Neural progenitor cell (in vitro differentiated cells): ENCODE results near the gene GDF10. TPM values are rescaled to one million over a fixed set of nuclear protein-coding genes. Genes with fewer than 3 reads are reported as not detected.

ENCODE experiments used
- DNase-seq: peaks from one replicate; pipeline ENCODE4 v3.0.0-alpha.2; 2016; ENCODE audit warnings: low spot score
- H2AFZ ChIP-seq: fragments of 200-600 bp; sonication (generic); replicated peaks from 2 replicates; pipeline ENCODE4 v1.6.1; 2016; ENCODE audit warnings: antibody characterized with exemption
- H3F3A ChIP-seq: fragments of 200-600 bp; sonication (generic); 2 replicates; pipeline ENCODE4 v1.6.1; 2016; ENCODE audit warnings: antibody characterized with exemption, low read depth
- H3K27ac ChIP-seq: fragments of 200-600 bp; sonication (generic); 2 replicates; pipeline ENCODE4 v1.5.1; 2016; ENCODE audit warnings: mild to moderate bottlenecking
- H3K27me3 ChIP-seq: fragments of 200-600 bp; sonication (generic); 2 replicates; pipeline ENCODE4 v1.6.1; 2016; ENCODE audit warnings: mild to moderate bottlenecking, moderate library complexity
- H3K36me3 ChIP-seq: fragments of 200-600 bp; sonication (generic); 2 replicates; pipeline ENCODE4 v1.5.1; 2016
- H3K4me1 ChIP-seq: fragments of 200-600 bp; sonication (generic); 2 replicates; pipeline ENCODE4 v1.6.1; 2016; ENCODE audit warnings: mixed run types
- H3K4me2 ChIP-seq: fragments of 200-600 bp; sonication (generic); 2 replicates; pipeline ENCODE4 v1.6.1; 2016
- H3K4me3 ChIP-seq: fragments of 200-600 bp; sonication (generic); 2 replicates; pipeline ENCODE4 v1.5.1; 2016
- H3K79me2 ChIP-seq: fragments of 200-600 bp; sonication (generic); 2 replicates; pipeline ENCODE4 v1.6.1; 2016; ENCODE audit warnings: low read depth
- H3K9ac ChIP-seq: fragments of 200-600 bp; sonication (generic); 2 replicates; pipeline ENCODE4 v1.6.1; 2016
- H3K9me3 ChIP-seq: fragments of 200-600 bp; sonication (generic); 2 replicates; pipeline ENCODE4 v1.5.1; 2016; ENCODE audit warnings: low read depth
- H4K20me1 ChIP-seq: fragments of 200-600 bp; sonication (generic); 2 replicates; pipeline ENCODE4 v1.6.1; 2016; ENCODE audit warnings: low read depth
- H3K27ac Mint-ChIP-seq: 3 replicates; pipeline ENCODE4 v1.8.0; 2021; ENCODE audit warnings: mixed read lengths
- H3K27me3 Mint-ChIP-seq: 2 replicates; pipeline ENCODE4 v1.8.0; 2022; ENCODE audit warnings: low read depth, mild to moderate bottlenecking, inconsistent platforms, moderate library complexity, mixed read lengths; ENCODE audit not compliant: insufficient read depth
- H3K36me3 Mint-ChIP-seq: 3 replicates; pipeline ENCODE4 v1.8.0; 2021; ENCODE audit warnings: mixed read lengths
- H3K4me1 Mint-ChIP-seq: 3 replicates; pipeline ENCODE4 v1.8.0; 2021; ENCODE audit warnings: mixed read lengths
- H3K4me3 Mint-ChIP-seq: 3 replicates; pipeline ENCODE4 v1.8.0; 2021; ENCODE audit warnings: mild to moderate bottlenecking, moderate library complexity, mixed read lengths
- H3K9me3 Mint-ChIP-seq: 3 replicates; pipeline ENCODE4 v1.8.0; 2020; ENCODE audit warnings: mixed read lengths
- EZH2 ChIP-seq: fragments of 200-600 bp; sonication (generic); IDR thresholded peaks from 2 replicates; pipeline ENCODE4 v1.6.1; 2017; ENCODE audit warnings: antibody characterized with exemption, mild to moderate bottlenecking, moderate library complexity
- EZH2phosphoT487 ChIP-seq: fragments of 200-600 bp; sonication (generic); IDR thresholded peaks from 2 replicates; pipeline ENCODE4 v1.6.1; 2017; ENCODE audit warnings: antibody characterized with exemption
- total RNA-seq: library from RNA; depleted of rRNA; stranded (reverse); fragments of >200 nt; gene quantifications from 2 replicates; pipeline ENCODE4 v1.2.3, GENCODE V29; 2015; ENCODE audit warnings: low replicate concordance
- TF ChIP-seq, protein P1 (sequence below): fragments of 200-600 bp; sonication (generic); IDR thresholded peaks from 2 replicates; pipeline ENCODE4 v1.5.1; 2017; ENCODE audit warnings: antibody characterized with exemption, mild to moderate bottlenecking

Gene GDF10
- total RNA-seq, 1 donor from 2014 or later, result 0.28 TPM

DNA sequence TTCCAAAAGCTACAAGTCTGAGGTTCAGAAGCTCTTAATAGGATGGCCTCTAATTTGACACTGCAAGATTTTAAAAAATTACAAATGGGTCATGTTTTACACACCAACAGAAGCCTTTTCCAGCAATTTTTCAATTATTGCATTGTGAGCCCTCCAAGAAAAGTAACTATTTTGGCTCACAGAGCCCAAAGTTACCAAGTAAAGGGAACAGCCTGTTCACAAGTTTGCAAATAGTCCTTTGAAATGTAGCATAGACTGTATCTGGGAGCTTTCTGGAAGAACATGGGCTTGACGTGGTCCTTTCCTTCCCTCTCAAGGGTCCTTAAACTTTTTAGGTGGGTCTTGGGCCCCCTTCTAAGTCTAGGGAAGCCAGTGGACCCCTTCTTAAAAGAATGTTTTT is 1.3 kb upstream of the GDF10 start:
- H3K79me2 ChIP-seq, result no peaks in the 10 kb centered on the region
- no peaks in the 10 kb centered on the region for H3K9me3 Mint-ChIP-seq
- no peak for DNase-seq
- peaks cover 44% of the 10 kb centered on the region for H3K27me3 ChIP-seq
- no peaks in the 10 kb centered on the region for H3K9me3 ChIP-seq
- H3K4me2 ChIP-seq, result peak overlapping the region; percentile 97
- H3K27me3 Mint-ChIP-seq, result peaks cover 9% of the 10 kb centered on the region
- no peaks in the 10 kb centered on the region for H4K20me1 ChIP-seq
- peaks cover 28% of the 10 kb centered on the region for H3F3A ChIP-seq
- TF ChIP-seq EZH2, result no peak
- TF ChIP-seq EZH2phosphoT487, result no peak
- TF ChIP-seq, protein P1, sequence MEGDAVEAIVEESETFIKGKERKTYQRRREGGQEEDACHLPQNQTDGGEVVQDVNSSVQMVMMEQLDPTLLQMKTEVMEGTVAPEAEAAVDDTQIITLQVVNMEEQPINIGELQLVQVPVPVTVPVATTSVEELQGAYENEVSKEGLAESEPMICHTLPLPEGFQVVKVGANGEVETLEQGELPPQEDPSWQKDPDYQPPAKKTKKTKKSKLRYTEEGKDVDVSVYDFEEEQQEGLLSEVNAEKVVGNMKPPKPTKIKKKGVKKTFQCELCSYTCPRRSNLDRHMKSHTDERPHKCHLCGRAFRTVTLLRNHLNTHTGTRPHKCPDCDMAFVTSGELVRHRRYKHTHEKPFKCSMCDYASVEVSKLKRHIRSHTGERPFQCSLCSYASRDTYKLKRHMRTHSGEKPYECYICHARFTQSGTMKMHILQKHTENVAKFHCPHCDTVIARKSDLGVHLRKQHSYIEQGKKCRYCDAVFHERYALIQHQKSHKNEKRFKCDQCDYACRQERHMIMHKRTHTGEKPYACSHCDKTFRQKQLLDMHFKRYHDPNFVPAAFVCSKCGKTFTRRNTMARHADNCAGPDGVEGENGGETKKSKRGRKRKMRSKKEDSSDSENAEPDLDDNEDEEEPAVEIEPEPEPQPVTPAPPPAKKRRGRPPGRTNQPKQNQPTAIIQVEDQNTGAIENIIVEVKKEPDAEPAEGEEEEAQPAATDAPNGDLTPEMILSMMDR, result no peak
- H3K4me3 Mint-ChIP-seq, result peak overlapping the region; percentile 57
- H2AFZ ChIP-seq, result no peak overlapping the region
- H3K4me1 ChIP-seq, result peaks cover 48% of the 10 kb centered on the region
- no peak overlapping the region for H3K4me3 ChIP-seq
- no peak overlapping the region for H3K9ac ChIP-seq
- no peak overlapping the region for H3K27ac ChIP-seq
- no peak overlapping the region for H3K27ac Mint-ChIP-seq
- peaks cover 70% of the 10 kb centered on the region for H3K4me1 Mint-ChIP-seq
- no peaks in the 10 kb centered on the region for H3K36me3 Mint-ChIP-seq
- H3K36me3 ChIP-seq, result no peaks in the 10 kb centered on the region

DNA sequence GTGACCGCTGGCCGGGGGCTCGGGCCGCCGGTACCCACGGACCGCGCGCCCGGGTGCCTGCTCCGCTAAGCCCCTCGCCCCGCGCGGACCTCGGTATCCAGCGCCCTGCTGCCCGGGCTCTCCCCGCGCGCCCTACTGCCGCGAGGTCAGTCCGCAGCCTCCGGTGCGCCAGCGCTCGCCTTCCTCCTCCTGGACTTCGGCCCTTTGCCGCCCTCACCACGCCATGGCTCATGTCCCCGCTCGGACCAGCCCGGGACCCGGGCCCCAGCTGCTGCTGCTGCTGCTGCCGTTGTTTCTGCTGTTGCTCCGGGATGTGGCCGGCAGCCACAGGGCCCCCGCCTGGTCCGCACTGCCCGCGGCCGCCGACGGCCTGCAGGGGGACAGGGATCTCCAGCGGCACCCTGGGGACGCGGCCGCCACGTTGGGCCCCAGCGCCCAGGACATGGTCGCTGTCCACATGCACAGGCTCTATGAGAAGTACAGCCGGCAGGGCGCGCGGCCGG is 483 bp downstream of the GDF10 start:
- Mint-ChIP-seq H3K4me3 (peak overlapping the region; percentile 88), H3K27ac (no peak overlapping the region), H3K4me1 (peaks cover 67% of the 10 kb centered on the region), H3K9me3 (no peaks in the 10 kb centered on the region), H3K27me3 (peaks cover 10% of the 10 kb centered on the region), H3K36me3 (no peaks in the 10 kb centered on the region)
- Histone ChIP-seq H3K9me3 (no peaks in the 10 kb centered on the region), H3K27ac (no peak overlapping the region), H3F3A (peaks cover 28% of the 10 kb centered on the region), H3K4me1 (peaks cover 43% of the 10 kb centered on the region), H3K79me2 (no peaks in the 10 kb centered on the region), H3K36me3 (no peaks in the 10 kb centered on the region), H3K4me3 (peak overlapping the region; percentile 67), H3K4me2 (peak overlapping the region; percentile 97), H3K9ac (no peak overlapping the region), H4K20me1 (no peaks in the 10 kb centered on the region), H2AFZ (peak overlapping the region; percentile 98), H3K27me3 (peaks cover 44% of the 10 kb centered on the region)
- DNase-seq, result peak; percentile 59
- TF ChIP-seq EZH2 (peak; percentile 43), EZH2phosphoT487 (peak; percentile 28)
- TF ChIP-seq, protein P1, result peak; percentile 41

DNA sequence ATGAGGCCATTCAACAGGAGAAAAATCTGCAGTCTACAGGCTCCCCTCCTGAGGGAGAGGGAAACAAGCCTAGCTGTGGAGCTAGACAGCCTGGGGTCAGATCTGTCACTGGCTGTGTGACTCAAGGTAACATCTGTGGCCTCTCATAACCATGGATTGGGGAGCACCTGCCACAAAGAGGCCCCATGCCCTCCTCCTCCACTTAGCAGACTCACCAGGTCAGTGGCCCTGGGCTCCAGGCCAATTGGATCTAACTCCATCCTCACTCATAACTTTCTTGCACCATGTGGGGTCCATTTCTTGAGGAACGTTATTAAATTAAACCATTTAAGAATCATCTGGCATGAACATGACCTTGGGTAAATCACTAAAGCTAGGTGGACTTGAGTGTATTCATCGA is 1.8 kb downstream of the GDF10 start:
- peak overlapping the region; percentile 88 for H3K4me3 Mint-ChIP-seq
- H3K4me1 Mint-ChIP-seq, result peaks cover 57% of the 10 kb centered on the region
- Histone ChIP-seq H3F3A (peaks cover 28% of the 10 kb centered on the region), H2AFZ (no peak overlapping the region), H4K20me1 (no peaks in the 10 kb centered on the region), H3K4me1 (peaks cover 31% of the 10 kb centered on the region), H3K36me3 (no peaks in the 10 kb centered on the region), H3K79me2 (no peaks in the 10 kb centered on the region), H3K27ac (no peak overlapping the region), H3K9me3 (no peaks in the 10 kb centered on the region), H3K27me3 (peaks cover 44% of the 10 kb centered on the region), H3K9ac (no peak overlapping the region), H3K4me2 (no peak overlapping the region), H3K4me3 (no peak overlapping the region)
- DNase-seq, result no peak
- TF ChIP-seq, protein P1, result no peak
- TF ChIP-seq EZH2 (no peak), EZH2phosphoT487 (no peak)
- no peak overlapping the region for H3K27ac Mint-ChIP-seq
- H3K27me3 Mint-ChIP-seq, result peaks cover 15% of the 10 kb centered on the region
- no peaks in the 10 kb centered on the region for H3K36me3 Mint-ChIP-seq
- H3K9me3 Mint-ChIP-seq, result no peaks in the 10 kb centered on the region
